Nephron (organoid): Measurements from ENCODE around the gene AGR3.

ENCODE experiments used
- H3K27ac Mint-ChIP-seq, 3 experiments: 2 replicates each; pipeline ENCODE4 v1.8.0; 2020; ENCODE audit warnings: mixed read lengths in 3 of 3, mild to moderate bottlenecking in 2 of 3, moderate library complexity in 1 of 3
- H3K27me3 Mint-ChIP-seq: 2 replicates; pipeline ENCODE4 v1.8.0; 2021; ENCODE audit warnings: low read depth, mild to moderate bottlenecking, moderate library complexity, mixed read lengths
- H3K36me3 Mint-ChIP-seq: 2 replicates; pipeline ENCODE4 v1.8.0; 2020; ENCODE audit warnings: low read depth, mixed read lengths
- H3K4me1 Mint-ChIP-seq: 2 replicates; pipeline ENCODE4 v1.8.0; 2020; ENCODE audit warnings: mixed read lengths
- H3K4me3 Mint-ChIP-seq, 3 experiments: 2 replicates each; pipeline ENCODE4 v1.8.0; 2020; ENCODE audit warnings: mild to moderate bottlenecking in 3 of 3, mixed read lengths in 3 of 3, moderate library complexity in 2 of 3
- H3K9me3 Mint-ChIP-seq: 2 replicates; pipeline ENCODE4 v1.8.0; 2020; ENCODE audit warnings: mixed read lengths
- TF ChIP-seq, protein P1 (sequence below), 3 experiments: fragments of 200-600 bp; sonication (generic); IDR thresholded peaks; one replicate each; pipeline ENCODE4 v1.5.0; 2021; ENCODE audit warnings: antibody characterized with exemption in 3 of 3; ENCODE audit not compliant: unreplicated experiment in 3 of 3

AGR3 gene

DNA sequence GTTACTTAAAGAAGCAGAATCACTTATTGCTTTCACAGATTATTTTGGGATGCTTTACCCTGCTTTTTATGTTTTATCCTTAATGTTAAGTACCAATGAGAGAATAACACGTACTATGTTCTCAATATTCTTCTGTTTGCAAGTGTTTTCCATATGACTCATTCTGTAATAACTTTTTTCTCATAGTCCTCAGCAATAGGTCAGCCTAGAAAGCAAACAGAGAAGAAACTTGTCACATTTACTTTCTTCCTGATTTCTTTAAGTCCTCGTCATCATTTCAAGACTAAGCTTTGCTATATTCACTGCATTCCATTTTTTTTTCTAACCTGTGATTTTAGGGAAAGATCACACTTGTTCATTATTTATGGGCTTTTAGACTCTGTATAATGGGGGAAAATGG lies 70.2 kb downstream of the AGR3 start:
- Mint-ChIP-seq H3K36me3 (no peaks in the 10 kb centered on the region), H3K4me3 (no peak overlapping the region), H3K9me3 (no peaks in the 10 kb centered on the region), H3K4me1 (peaks cover 5% of the 10 kb centered on the region), H3K27me3 (no peaks in the 10 kb centered on the region), H3K27ac (no peak overlapping the region)
- TF ChIP-seq, protein P1, sequence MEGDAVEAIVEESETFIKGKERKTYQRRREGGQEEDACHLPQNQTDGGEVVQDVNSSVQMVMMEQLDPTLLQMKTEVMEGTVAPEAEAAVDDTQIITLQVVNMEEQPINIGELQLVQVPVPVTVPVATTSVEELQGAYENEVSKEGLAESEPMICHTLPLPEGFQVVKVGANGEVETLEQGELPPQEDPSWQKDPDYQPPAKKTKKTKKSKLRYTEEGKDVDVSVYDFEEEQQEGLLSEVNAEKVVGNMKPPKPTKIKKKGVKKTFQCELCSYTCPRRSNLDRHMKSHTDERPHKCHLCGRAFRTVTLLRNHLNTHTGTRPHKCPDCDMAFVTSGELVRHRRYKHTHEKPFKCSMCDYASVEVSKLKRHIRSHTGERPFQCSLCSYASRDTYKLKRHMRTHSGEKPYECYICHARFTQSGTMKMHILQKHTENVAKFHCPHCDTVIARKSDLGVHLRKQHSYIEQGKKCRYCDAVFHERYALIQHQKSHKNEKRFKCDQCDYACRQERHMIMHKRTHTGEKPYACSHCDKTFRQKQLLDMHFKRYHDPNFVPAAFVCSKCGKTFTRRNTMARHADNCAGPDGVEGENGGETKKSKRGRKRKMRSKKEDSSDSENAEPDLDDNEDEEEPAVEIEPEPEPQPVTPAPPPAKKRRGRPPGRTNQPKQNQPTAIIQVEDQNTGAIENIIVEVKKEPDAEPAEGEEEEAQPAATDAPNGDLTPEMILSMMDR (IDR thresholded peaks at IDR 0.05; ENCODE audit: unreplicated experiment in 3 of 3) = no peak

DNA sequence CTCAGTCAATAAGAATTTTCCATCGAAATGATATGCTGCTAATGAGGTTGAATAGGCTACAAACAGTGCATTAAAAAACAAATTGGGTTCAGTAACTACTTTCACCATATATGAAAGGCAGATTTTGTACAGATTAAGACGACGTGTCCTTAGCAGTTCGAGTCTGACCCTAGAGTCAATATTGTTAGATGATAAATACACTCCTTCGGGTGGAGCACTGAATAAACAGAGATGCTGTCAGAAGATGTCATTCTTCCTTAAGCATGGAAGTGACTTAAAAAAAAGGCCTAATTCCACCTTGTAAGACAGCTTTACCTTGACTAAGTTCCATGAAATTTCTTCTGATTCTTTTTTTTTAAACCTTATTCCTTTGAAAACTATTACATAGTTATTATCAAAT lies 71.2 kb downstream of the AGR3 start:
- H3K36me3 Mint-ChIP-seq = no peaks in the 10 kb centered on the region
- no peaks in the 10 kb centered on the region for H3K9me3 Mint-ChIP-seq
- H3K4me3 Mint-ChIP-seq = no peak overlapping the region
- H3K4me1 Mint-ChIP-seq = peaks cover 5% of the 10 kb centered on the region
- H3K27me3 Mint-ChIP-seq = no peaks in the 10 kb centered on the region
- TF ChIP-seq, protein P1 (IDR thresholded peaks at IDR 0.05; ENCODE audit: unreplicated experiment in 3 of 3) = no peak
- H3K27ac Mint-ChIP-seq = no peak overlapping the region

- peaks cover 3% of the 10 kb centered on the region for H3K27me3 Mint-ChIP-seq
- H3K9me3 Mint-ChIP-seq = no peaks in the 10 kb centered on the region
- H3K4me1 Mint-ChIP-seq = peaks cover 5% of the 10 kb centered on the region
- TF ChIP-seq, protein P1 (IDR thresholded peaks at IDR 0.05; ENCODE audit: unreplicated experiment in 3 of 3) = no peak
- no peak overlapping the region for H3K4me3 Mint-ChIP-seq
- H3K36me3 Mint-ChIP-seq = no peaks in the 10 kb centered on the region
- no peak overlapping the region for H3K27ac Mint-ChIP-seq
Observed at GRCh38 chr7:16810112-16810511, 71.7 kb downstream of the AGR3 start.
